GM10266 (cell line): Measurements from ENCODE around the gene GMDS.

Source experiments
- DNase-seq: peaks from one replicate; pipeline ENCODE4 v3.0.0; 2012; ENCODE audit errors: extremely low spot score
- CTCF ChIP-seq: IDR thresholded peaks from 2 replicates; pipeline ENCODE4 v1.5.1; 2012; ENCODE audit warnings: mild to moderate bottlenecking, low read depth; ENCODE audit not compliant: control insufficient read depth, insufficient read depth; ENCODE audit errors: missing control alignments

The GMDS gene

GRCh38 chr6:1688396-1688795 lies 557.0 kb downstream of the GMDS start:
- no peak for TF ChIP-seq CTCF

DNA sequence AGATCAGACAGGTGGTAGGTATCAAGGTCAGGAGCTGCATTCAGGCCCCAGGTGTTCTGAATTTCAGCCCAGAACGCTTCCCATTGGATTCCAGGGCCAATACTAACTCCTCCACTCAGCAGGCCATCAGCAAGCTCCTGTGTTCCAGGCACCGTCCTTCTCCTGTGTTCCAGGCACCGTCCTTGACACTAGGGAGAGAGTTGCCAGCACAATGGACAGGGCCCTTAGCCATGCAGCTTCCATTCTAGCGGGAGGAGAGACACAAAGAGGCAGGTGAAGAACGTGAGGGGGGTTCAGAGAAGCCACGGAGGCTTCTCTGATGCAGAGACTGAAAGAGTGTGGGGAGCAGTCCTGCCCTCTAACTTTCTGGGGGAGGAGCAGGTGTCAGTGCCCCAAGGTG lies 558.0 kb downstream of the GMDS start:
- DNase-seq: no peak
- TF ChIP-seq CTCF: no peak

More at GRCh38 chr6:1688396-1688795, 557.0 kb downstream of the GMDS start:
- no peak for DNase-seq

GRCh38 chr6:1686117-1687098 lies 559.0 kb downstream of the GMDS start:
- no peak for DNase-seq
- TF ChIP-seq CTCF: no peak

- no peak for DNase-seq
Measured at GRCh38 chr6:1679688-1680068, 565.7 kb downstream of the GMDS start.

GRCh38 chr6:1679031-1679687 lies 566.2 kb downstream of the GMDS start:
- no peak for TF ChIP-seq CTCF
- no peak for DNase-seq

More at GRCh38 chr6:1679688-1680068, 565.7 kb downstream of the GMDS start:
- no peak for TF ChIP-seq CTCF

GRCh38 chr6:1678201-1678600 lies 567.2 kb downstream of the GMDS start:
- no peak for DNase-seq
- no peak for TF ChIP-seq CTCF

- no peak for DNase-seq
- no peak for TF ChIP-seq CTCF
Measured at GRCh38 chr6:1672379-1672778, 573.0 kb downstream of the GMDS start.
